Neural crest cell (in vitro differentiated cells): ENCODE results near the gene MICAL3. TPM values are rescaled to one million over a fixed set of nuclear protein-coding genes. Genes with fewer than 3 reads are reported as not detected.

Experiments used
- DNase-seq: peaks from one replicate; pipeline ENCODE4 v3.0.0; 2021; ENCODE audit warnings: low read depth, mixed read lengths, low spot score
- H3K27ac Mint-ChIP-seq: one replicate; pipeline ENCODE4 v1.8.0; 2021; ENCODE audit warnings: mild to moderate bottlenecking, mixed read lengths; ENCODE audit not compliant: unreplicated experiment
- H3K27me3 Mint-ChIP-seq: 2 replicates; pipeline ENCODE4 v1.8.0; 2021; ENCODE audit warnings: low read depth, mild to moderate bottlenecking, mixed read lengths
- H3K36me3 Mint-ChIP-seq: 2 replicates; pipeline ENCODE4 v1.8.0; 2021; ENCODE audit warnings: low read depth, mild to moderate bottlenecking, mixed read lengths
- H3K4me1 Mint-ChIP-seq: 2 replicates; pipeline ENCODE4 v1.8.0; 2021; ENCODE audit warnings: mixed read lengths
- H3K4me3 Mint-ChIP-seq: one replicate; pipeline ENCODE4 v1.8.0; 2021; ENCODE audit warnings: mild to moderate bottlenecking, mixed read lengths
- H3K9me3 Mint-ChIP-seq: 2 replicates; pipeline ENCODE4 v1.8.0; 2021; ENCODE audit warnings: mixed read lengths
- CTCF ChIP-seq: fragments of 200-600 bp; sonication (generic); conservative IDR thresholded peaks from 2 replicates; pipeline ENCODE4 v1.5.0; 2021; ENCODE audit warnings: antibody characterized with exemption, mild to moderate bottlenecking
- total RNA-seq: library from RNA; stranded (reverse); gene quantifications from 2 replicates; pipeline ENCODE4 v1.2.1, GENCODE V29; 2021

MICAL3 gene
- total RNA-seq, 1 donor from 2014 or later = 84.5 TPM

DNA sequence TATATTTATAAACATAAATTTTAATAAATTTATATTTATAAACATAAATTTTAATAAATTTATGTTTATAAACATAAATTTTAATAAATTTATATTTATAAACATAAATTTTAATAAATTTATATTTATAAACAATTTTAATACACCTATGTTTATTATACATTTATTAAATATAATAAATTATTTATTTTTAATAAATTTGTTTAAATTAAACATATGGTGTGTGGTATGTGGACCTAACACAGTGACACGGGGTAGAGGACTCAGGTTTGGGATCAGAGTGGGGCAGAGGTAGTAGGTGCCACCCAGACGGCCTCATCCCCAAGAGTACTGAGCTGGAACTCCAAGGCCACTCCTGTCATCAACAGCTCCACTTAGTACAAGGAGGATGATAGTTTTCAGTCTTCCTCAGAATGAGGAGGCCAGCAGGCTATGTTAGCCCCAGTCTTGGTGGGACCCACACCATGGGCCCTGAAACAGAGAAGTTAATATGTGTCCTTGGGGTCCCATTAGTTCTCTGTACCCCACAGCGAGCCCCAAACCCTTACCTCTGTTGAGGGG lies 203.4 kb downstream of the MICAL3 start:
- Mint-ChIP-seq H3K9me3 (no peaks in the 10 kb centered on the region), H3K36me3 (peaks cover 4% of the 10 kb centered on the region), H3K27ac (no peak overlapping the region), H3K4me1 (no peaks in the 10 kb centered on the region), H3K27me3 (no peaks in the 10 kb centered on the region), H3K4me3 (no peak overlapping the region)
- no peak for DNase-seq
- no peak for TF ChIP-seq CTCF

- DNase-seq = no peak
- no peak overlapping the region for H3K4me3 Mint-ChIP-seq
- H3K4me1 Mint-ChIP-seq = no peaks in the 10 kb centered on the region
- peaks cover 10% of the 10 kb centered on the region for H3K36me3 Mint-ChIP-seq
- no peak overlapping the region for H3K27ac Mint-ChIP-seq
- no peak for TF ChIP-seq CTCF
- no peaks in the 10 kb centered on the region for H3K9me3 Mint-ChIP-seq
- no peaks in the 10 kb centered on the region for H3K27me3 Mint-ChIP-seq
Measured at GRCh38 chr22:17818649-17819048, 205.7 kb downstream of the MICAL3 start.

GRCh38 chr22:17818180-17818579 lies 206.2 kb downstream of the MICAL3 start:
- DNase-seq = no peak
- Mint-ChIP-seq H3K4me1 (no peaks in the 10 kb centered on the region), H3K27ac (no peak overlapping the region), H3K4me3 (no peak overlapping the region), H3K9me3 (no peaks in the 10 kb centered on the region), H3K27me3 (no peaks in the 10 kb centered on the region), H3K36me3 (peaks cover 10% of the 10 kb centered on the region)
- no peak for TF ChIP-seq CTCF

GRCh38 chr22:17817511-17818065 lies 206.8 kb downstream of the MICAL3 start:
- no peak for TF ChIP-seq CTCF
- H3K36me3 Mint-ChIP-seq = peaks cover 10% of the 10 kb centered on the region
- no peaks in the 10 kb centered on the region for H3K27me3 Mint-ChIP-seq
- no peaks in the 10 kb centered on the region for H3K9me3 Mint-ChIP-seq
- no peak for DNase-seq
- peak overlapping the region; percentile 57 for H3K27ac Mint-ChIP-seq
- no peak overlapping the region for H3K4me3 Mint-ChIP-seq
- no peaks in the 10 kb centered on the region for H3K4me1 Mint-ChIP-seq

DNA sequence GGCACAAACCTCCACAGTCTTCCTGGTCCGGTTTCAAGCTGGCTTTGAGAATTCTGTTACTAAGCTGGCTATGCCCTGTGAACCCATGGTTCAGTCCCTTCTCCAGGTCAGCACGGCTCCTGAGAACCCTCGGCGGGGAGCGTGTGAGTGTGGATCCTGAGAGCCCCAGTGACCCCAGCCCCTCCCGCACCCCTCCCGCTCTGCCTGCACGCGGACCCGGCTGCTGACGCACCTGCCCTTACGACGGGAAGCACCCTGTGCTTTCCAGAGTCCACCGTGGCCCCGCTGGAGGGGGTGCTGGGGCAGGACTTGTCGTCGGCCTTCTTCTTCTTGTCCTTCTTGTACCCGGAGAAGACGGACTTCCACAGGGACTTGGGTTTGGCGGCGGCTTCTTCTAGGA lies 207.3 kb downstream of the MICAL3 start:
- no peak for TF ChIP-seq CTCF
- DNase-seq = no peak
- H3K9me3 Mint-ChIP-seq = no peaks in the 10 kb centered on the region
- peak overlapping the region; percentile 57 for H3K27ac Mint-ChIP-seq
- H3K4me1 Mint-ChIP-seq = no peaks in the 10 kb centered on the region
- no peak overlapping the region for H3K4me3 Mint-ChIP-seq
- peaks cover 10% of the 10 kb centered on the region for H3K36me3 Mint-ChIP-seq
- no peaks in the 10 kb centered on the region for H3K27me3 Mint-ChIP-seq
